NCI-H2029 (cell line): ENCODE results near the gene TEKTIP1.
"Not testable (repeated sequence)": the region's sequence is repeated elsewhere in the genome, so short reads cannot be mapped to it uniquely, and the experiment has no call there.

Source experiments
- DNase-seq: peaks from one replicate; lab custom pipeline; 2025; lab: John Stamatoyannopoulos, UW

TEKTIP1 gene

DNA sequence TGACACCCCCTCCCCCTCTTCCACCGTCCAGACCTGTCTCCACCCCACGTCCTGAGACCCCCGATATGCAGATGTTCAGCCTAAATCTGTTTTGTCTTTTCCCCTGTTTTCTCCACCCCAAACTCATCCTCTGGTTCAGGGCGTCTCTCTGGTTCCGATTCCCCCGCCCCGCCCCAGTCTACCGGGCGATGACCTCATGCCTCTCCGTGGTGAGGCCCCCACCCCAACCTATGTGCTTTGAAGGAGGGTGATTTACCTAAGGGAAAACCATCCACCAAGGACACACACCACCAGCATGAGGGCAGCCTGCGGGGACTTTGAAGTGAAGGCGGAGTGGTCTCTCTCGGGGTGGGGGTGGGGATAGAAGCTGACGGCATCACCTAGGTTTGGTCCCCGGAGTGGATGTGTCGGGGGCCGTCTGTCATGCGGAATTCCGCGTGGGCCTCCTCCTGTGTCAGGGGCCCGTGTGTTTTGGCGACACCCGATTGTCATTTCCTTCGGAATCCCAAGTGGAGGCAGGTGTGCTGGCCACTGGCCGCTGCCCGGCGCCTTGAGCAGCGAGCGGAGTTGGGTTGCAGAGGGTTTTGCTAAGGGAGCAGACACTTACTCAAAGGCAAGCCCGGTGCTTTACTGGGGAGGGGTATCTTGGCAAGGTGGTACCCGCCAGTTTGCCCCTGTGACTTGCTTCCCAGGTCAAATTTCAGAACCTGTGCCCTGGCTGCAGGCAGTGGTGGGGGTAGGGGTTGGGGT is 31.4 kb upstream of the TEKTIP1 start:
- DNase-seq: peak; percentile 39

DNA sequence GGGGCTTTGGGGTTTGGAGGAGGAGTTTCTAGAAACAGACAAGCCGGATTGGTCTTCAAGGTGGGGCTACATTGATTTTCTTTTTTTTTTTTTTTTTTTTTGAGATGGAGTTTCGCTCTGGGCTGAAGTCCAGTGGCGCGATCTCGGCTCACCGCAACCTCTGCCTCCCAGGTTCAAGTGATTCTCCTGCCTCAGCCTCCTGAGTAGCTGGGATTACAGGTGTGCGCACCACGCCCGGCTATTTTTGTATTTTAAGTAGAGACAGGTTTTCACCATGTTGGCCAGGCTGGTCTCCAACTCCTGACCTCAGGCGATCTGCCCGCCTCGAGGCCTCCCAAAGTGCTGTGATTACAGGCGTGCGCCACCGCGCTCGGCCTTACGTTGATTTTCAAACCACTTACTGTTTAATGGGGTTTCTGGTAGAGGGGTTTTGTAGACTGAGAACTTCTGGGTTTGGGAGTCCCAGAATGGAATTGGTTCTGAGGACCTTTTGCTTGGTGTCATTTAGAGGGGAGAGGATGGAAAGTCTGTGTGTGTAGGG is 30.8 kb upstream of the TEKTIP1 start:
- DNase-seq: not testable (repeated sequence)

GRCh38 chr19:3508771-3509535 is 30.0 kb upstream of the TEKTIP1 start:
- no peak for DNase-seq

DNA sequence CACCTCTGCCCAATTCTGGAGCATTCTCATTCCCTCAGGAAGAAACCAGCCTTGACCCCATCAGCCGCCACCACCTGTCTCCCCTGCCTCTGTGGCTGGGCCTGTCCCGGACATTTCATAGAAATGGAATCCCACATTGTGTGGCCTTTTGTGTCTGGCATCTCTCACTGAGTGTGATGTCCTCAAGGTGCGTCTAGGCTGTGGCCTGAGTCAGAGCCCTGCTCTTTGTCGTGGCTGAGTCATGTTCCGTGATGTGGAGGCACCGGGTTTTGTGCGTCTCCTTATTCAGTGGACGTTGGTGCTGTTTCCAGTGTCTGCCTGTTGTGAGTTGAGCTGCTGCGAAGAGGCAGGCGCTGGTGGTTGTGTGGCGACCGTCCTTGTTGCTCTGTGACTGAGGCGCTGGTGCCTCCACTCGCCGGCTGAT is 29.4 kb upstream of the TEKTIP1 start:
- no peak for DNase-seq

DNA sequence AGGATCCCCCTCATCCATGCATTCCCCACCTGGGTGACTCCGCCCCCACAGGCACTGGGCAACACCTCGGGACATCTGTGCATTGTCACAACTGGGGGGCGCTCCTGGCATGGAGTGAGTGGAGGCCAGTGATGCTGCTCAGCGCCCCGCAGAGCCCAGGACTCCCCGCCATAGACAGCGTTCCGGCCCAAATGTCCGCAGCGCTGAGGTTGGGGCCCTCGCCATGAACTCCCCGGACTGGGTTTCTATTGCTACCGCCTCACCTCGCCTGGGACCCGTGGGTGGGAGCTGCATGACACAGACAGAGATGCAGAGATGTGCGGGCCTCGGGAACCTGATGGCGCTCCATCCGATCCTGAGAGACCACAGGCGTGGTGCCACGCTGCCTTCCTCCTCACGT is 28.2 kb upstream of the TEKTIP1 start:
- no peak for DNase-seq

GRCh38 chr19:3511506-3512251 is 27.3 kb upstream of the TEKTIP1 start:
- DNase-seq: no peak

GRCh38 chr19:3512562-3513228 is 26.3 kb upstream of the TEKTIP1 start:
- DNase-seq: no peak

DNA sequence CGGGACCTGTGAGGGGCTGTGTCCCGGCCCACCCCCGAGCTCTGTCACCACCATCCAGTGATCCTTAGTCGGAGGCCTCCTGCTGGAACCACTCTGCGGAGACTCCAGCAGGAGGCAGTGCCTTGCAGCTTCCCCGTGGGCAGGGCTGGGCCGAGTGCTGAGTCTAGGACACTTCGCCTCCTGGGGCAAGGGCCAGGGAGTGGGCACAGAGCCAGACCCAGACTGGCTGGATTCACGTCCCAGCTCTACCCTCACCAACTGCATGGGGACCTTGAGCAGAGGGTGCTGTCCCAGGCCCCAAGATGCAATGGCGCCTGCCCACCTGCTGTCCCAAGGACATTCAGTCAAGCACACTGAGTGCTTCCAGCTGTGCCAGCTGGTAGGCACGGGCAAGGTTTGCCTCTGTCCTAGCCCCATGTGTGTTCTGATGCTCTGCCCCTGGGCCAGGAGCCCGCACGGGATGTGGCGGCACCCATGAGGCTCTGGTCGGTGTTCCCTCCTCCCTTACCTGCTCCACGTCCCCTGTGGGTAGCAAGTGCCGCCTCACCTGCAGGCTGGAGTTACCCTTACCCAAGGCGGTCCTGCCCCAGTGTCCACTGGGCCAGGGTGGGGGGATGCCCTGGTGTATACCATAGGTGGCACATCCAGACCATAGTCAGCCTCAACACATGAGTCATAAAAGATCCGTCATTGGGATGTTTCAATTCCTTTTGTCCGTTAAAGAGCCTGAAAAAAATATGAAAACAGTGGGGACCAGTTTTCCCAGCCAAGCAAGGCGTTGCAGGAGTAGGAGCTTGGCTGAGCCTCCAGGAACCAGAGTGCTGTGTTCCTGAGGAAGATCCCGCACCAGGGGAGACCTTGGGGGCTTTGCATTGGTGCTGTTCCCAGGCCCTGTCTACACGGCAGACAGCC is 25.5 kb upstream of the TEKTIP1 start:
- DNase-seq: no peak

GRCh38 chr19:3514930-3515329 is 24.0 kb upstream of the TEKTIP1 start:
- DNase-seq: no peak

GRCh38 chr19:3515891-3516422 is 23.0 kb upstream of the TEKTIP1 start:
- no peak for DNase-seq

GRCh38 chr19:3516675-3517207 is 22.2 kb upstream of the TEKTIP1 start:
- peak; percentile 98 for DNase-seq

DNA sequence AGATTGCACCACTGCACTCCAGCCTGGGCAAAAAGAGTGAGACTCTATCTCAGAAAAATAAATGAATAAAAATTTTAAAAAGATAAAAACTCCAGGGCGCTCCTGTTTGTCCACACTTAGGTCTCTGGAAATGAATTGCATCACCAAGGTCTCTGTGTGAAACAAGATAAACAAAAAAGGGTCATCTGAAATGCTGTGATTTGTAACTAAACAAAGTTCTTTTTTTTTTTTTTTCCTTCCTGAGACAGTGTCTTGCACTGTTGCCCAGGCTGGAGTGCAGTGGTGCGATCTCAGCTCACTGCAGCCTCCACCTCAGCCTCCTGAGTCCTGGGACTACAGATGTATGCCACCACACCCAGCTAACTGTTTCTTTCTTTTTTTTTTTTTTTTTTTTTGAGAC is 21.3 kb upstream of the TEKTIP1 start:
- no peak for DNase-seq

- no peak for DNase-seq
These were observed 20.7 kb upstream of the TEKTIP1 start for GRCh38 chr19:3518255-3518654.

- no peak for DNase-seq
These were observed 20.3 kb upstream of the TEKTIP1 start for GRCh38 chr19:3518659-3519058.

DNA sequence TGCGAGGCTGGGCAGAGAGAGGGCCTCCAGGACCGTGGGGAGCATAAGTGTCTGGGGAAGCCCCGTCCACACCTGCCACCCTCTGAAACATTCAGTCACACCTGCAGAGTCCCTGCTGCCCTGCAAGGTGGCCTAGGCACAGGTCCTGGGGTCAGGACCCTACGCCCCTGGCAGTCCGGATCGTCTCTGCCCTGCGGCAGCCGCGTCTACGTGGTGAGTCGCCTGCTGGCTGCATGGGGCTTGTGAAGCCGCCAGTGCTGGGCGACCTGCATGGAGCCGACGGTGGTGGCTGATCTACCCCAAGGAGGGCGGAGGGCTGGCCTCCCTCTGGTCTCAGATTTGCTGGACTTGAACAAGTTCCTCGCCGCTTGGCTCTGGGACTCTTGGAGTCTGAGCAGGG is 19.8 kb upstream of the TEKTIP1 start:
- no peak for DNase-seq

- no peak for DNase-seq
These were observed 18.5 kb upstream of the TEKTIP1 start for GRCh38 chr19:3520166-3521103.

DNA sequence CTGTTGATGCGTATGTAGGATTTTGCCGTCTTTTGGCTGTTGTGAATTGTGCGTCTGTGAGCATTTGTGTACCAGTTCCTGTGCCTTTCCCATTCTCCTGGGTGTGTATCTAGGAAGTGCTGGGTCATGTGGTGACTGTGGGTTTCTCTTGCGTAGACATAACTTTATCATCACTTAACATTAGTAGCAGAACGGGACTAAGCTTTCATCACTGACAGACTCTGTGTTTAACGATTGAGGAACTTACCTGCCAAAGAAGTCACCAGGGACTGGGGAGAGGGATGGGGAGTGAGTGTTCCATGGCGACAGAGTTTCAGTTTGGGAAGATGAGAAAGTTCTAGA is 17.9 kb upstream of the TEKTIP1 start:
- no peak for DNase-seq

- no peak for DNase-seq
These were observed 16.3 kb upstream of the TEKTIP1 start for GRCh38 chr19:3522421-3523360.
